Fibroblast of lung (primary cell): ENCODE data around the gene PDGFB.

Experiments
- EZH2 ChIP-seq: IDR thresholded peaks from 2 replicates; pipeline ENCODE4 v1.5.1; 2012; ENCODE audit warnings: low read length, control low read depth, mild to moderate bottlenecking; ENCODE audit errors: missing control alignments
- TF ChIP-seq, protein P1 (sequence below), 2 donors: IDR thresholded peaks in 1 of 2; conservative IDR thresholded peaks in 1 of 2; 1 replicate in 1 of 2; 2 replicates in 1 of 2; pipeline ENCODE4 v1.5.1; 2011 to 2012; ENCODE audit warnings: low read length in 2 of 2, control low read depth in 1 of 2, inconsistent platforms in 1 of 2, low read depth in 1 of 2, mild to moderate bottlenecking in 1 of 2

DNA sequence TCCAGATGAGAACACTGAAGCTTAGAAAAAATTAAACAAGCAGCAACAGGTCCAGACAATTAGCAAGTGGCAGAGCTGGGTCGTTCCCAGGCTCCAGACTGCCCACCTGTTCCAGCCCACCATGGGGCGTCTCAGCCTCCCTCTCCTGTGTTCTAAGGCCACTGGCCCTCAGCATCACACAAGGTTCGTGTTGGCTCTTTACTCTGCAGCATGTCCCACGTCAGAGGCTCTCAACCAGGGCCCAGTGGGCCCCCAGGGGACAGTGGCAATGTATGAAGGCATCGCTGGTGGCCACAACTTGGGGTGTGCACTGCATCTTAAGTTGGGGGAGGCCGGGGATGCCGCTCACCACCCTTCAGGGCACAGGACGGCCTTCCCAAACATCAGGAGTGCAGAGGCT lies 6.2 kb downstream of the PDGFB start:
- TF ChIP-seq, protein P1, sequence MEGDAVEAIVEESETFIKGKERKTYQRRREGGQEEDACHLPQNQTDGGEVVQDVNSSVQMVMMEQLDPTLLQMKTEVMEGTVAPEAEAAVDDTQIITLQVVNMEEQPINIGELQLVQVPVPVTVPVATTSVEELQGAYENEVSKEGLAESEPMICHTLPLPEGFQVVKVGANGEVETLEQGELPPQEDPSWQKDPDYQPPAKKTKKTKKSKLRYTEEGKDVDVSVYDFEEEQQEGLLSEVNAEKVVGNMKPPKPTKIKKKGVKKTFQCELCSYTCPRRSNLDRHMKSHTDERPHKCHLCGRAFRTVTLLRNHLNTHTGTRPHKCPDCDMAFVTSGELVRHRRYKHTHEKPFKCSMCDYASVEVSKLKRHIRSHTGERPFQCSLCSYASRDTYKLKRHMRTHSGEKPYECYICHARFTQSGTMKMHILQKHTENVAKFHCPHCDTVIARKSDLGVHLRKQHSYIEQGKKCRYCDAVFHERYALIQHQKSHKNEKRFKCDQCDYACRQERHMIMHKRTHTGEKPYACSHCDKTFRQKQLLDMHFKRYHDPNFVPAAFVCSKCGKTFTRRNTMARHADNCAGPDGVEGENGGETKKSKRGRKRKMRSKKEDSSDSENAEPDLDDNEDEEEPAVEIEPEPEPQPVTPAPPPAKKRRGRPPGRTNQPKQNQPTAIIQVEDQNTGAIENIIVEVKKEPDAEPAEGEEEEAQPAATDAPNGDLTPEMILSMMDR (conservative IDR thresholded peaks at IDR 0.05 in 1 of 2, IDR thresholded peaks at IDR 0.05 in 1 of 2; ENCODE audit: low read depth in 1 of 2, low read length in 2 of 2) = no peak
- TF ChIP-seq EZH2 = no peak
